WI38 (cell line): ENCODE results near the gene SOCS1.

ENCODE experiments used
- H3K4me3 ChIP-seq: 2 replicates; pipeline ENCODE4 v1.5.1; 2011; ENCODE audit warnings: low read depth, mild to moderate bottlenecking, control low read depth, low read length
- CTCF ChIP-seq: IDR thresholded peaks from 2 replicates; pipeline ENCODE4 v1.5.1; 2012; ENCODE audit warnings: low read depth, mild to moderate bottlenecking, control low read depth, low read length

Gene SOCS1

GRCh38 chr16:11298143-11298900 is 42.3 kb upstream of the SOCS1 start:
- no peak overlapping the region for H3K4me3 ChIP-seq
- TF ChIP-seq CTCF: no peak

- no peak for TF ChIP-seq CTCF
- H3K4me3 ChIP-seq: 0 out of 2 replicates have a peak overlapping the region, but pooled peaks have one; percentile 8
These were observed 41.6 kb upstream of the SOCS1 start for GRCh38 chr16:11297492-11298142.

- TF ChIP-seq CTCF: no peak
- H3K4me3 ChIP-seq: no peak overlapping the region
These were observed 40.9 kb upstream of the SOCS1 start for GRCh38 chr16:11296706-11297491.

- H3K4me3 ChIP-seq: no peak overlapping the region
- TF ChIP-seq CTCF: no peak
These were observed 40.3 kb upstream of the SOCS1 start for GRCh38 chr16:11296351-11296705.

GRCh38 chr16:11295672-11296071 is 39.7 kb upstream of the SOCS1 start:
- H3K4me3 ChIP-seq: no peak overlapping the region
- TF ChIP-seq CTCF: no peak

GRCh38 chr16:11292076-11292748 is 36.2 kb upstream of the SOCS1 start:
- no peak overlapping the region for H3K4me3 ChIP-seq
- TF ChIP-seq CTCF: no peak
